NCI-H1694 treated with DMSO at 0.1 percent for 48 hours (cell line): ENCODE data around the gene TTLL5.

Source experiments
- DNase-seq: peaks from one replicate; lab custom pipeline; 2025; lab: John Stamatoyannopoulos, UW

Gene TTLL5

DNA sequence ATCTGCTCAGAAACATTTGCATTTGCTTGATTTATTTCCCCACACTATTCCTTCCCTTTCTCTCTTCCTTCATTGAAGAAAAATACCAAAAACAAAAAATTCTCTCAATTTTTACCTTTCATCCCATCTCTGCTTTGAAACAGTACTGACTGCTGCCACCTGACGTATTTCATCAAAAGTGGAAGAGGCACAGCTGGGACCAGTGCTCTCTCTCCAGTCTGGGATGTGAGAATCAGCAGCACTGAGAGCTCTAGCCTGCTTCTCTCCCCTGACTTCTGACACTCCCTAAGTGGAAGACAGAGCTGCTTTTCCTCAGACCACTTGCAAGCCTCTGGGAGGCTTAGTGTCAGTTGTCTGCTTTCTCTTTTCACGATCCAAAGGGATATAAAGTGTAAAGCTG lies 36.9 kb downstream of the TTLL5 start:
- no peak for DNase-seq

DNA sequence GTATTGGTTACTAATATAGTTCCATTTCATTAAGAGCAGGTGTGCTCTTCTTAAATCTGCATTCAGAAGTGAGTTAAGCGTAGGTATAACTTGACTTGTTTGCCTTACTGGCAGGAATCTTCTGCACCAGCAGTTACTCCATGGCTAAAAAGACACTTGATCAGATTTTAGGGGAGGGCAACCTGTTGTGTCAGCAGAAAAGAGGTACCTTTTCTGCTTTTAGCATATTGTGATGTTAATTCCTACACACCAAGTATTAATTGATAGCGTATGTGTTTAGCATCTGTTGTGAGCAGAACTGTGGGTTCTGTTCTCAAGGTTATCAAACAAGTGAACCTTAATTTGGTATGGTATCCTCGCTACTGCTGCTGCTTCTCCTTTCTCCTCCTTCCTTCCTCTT lies 38.3 kb downstream of the TTLL5 start:
- DNase-seq: no peak

DNA sequence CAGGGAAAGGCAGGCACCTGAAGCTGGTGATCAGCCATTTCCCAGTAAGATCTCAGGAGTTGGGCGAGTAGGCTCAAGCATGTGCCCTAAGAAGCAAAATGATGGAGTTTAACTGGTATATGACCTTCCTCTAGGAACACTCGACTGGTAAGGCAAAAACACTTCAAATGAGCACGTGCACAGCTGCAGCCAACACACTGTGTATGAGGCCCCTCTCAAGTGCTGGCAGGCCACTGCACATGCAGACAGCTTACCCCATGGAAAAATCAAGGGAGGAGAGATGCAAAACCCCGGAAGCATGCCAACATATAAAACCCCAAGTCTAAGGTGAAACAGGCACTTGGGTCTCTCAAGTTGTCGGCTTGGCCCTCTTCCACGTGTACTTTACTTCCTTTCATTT lies 39.2 kb downstream of the TTLL5 start:
- no peak for DNase-seq

DNA sequence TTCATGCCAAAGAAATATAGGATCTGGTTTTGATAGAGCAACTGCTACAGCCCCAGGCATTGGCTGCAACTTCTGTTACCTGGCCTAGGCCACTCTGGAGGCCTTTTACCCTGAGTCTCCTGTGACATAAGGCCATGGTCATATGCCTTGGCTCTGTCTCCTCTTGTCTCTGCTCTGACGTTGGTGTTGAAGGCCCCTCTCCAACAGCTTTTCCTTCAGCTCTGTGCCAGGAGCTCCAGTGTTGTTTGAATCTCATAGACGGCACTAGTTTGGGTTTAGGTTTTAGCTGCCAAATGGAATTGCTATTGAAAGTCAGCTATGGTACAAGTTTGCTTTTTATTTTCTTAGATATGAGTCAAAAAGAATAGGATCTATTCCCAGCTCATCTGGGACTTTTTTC lies 41.1 kb downstream of the TTLL5 start:
- no peak for DNase-seq

DNA sequence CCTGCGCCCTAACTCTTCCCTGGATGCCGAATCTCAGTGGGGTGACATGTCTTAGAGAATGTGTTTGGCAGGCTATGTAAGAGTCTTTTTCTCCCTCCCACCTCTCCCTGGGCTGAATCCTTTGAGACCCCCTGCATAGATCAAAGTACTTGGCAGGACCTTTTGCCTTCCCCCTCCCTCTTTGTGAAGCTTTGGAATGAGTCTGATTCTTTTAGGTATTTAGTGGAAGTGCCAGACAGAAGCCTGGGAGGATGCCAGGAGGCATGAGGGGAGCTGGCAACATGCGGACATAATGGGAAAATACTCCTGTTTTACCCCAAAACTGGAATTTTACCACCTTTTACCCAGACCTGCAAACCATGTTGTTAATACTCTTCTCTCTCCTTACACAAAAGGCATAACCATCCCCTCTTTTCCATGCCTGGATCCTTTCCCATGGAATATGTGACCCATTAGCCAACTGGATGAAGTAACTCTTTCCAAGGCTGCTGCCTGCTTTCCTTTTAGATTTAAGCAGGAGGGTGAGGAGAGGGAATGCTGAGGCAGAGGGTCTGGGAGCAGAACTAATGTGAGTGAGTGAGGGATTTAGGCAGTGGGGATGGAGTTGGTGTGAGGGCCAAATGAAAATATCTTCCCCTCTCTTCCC lies 41.7 kb downstream of the TTLL5 start:
- DNase-seq: no peak

DNA sequence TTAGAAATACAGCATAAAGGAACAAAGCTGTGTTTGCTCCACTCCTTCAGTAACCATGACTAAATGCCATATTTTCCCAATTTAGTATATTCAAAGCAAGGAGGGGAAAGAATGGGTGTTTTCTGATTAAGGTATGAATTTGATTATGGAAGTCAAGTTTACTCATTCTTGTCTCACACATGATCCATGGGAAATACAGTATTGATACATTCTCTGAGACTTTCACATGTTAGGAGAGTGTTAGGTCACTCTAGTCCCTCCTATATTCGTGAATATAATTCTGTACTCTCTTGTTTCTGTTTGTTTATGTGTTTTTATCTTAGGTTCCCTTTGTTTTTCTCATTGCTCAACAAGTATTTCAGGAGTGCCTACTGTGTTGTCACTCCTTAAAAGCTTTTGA lies 42.4 kb downstream of the TTLL5 start:
- DNase-seq: no peak

DNA sequence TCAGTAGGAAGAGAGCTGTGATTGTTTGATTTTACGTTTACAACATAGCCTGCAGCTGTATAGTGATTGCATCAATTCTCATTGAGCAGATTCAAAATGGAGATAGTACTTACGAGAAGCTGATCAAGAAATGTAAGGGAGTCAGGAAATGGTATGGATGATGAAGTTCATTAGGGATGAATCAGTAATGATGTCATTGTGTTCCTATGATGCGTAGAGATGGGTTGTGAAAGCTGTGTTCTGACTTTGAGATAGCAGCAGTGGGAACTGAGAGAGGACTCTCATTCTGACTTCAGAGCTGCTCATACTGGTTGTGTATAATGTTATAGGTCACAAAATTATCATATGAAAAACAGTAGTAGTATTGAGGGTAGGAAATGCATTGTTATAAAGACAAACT lies 44.0 kb downstream of the TTLL5 start:
- DNase-seq: no peak

DNA sequence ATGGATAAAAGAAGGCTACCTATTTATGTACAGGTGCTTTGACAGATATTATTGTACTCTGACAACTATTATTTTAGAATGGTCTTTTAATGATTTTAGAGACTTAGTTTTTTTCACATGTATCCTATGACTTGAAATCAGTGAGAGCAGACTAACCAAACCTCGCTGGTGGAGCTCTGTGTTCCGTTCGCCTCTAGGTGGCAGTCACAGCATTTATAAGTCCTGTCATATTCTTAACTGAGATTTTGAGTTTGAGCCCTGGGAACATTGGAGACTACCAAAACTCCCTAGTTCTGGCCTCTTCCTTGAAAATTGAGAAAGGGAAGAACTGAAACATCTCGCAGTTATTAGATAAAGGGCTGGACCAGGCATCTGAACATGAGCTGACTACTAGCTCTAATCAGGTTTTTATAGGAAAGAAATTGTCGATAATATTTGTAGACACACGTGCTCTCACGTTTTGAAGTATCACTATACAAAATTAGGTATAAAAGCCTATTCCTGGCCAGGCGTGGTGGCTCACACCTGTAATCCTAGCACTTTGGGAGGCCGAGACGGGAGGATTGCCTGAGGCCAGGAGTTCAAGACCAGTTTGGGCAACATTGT lies 48.3 kb downstream of the TTLL5 start:
- DNase-seq: peak; percentile 91

DNA sequence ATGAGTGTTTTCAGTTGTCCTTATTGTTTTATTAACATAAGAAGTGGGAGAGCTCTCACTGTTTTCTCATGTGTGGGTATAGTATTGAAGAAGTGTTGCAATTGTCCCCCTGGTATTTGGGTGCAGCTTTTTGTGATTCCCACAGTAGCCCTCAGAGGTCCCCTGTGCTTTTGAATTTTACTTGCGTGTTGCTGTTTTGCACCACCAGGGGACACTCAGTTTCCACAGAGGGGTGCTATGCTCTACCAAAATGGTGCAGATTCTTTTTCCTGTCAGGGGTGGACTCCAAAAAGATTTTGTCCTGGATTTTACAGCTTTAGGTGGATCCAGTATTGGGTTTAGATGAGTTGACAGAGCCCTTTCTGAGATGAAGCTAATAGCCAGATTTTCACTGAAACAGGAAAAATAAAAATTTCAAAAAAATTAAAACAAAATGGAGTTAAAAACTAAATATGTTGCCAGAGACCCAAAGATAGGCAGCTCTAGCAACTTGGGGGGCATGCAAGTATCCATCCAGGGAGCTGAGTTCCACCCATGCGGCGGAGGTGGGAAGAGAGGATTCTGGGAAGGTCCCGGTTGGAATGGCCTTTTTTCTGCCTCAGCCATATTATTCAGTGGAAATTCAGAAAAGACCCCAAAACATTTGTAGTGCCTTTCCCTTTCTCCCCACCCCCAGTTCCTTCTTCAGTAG lies 50.2 kb downstream of the TTLL5 start:
- peak; percentile 62 for DNase-seq

DNA sequence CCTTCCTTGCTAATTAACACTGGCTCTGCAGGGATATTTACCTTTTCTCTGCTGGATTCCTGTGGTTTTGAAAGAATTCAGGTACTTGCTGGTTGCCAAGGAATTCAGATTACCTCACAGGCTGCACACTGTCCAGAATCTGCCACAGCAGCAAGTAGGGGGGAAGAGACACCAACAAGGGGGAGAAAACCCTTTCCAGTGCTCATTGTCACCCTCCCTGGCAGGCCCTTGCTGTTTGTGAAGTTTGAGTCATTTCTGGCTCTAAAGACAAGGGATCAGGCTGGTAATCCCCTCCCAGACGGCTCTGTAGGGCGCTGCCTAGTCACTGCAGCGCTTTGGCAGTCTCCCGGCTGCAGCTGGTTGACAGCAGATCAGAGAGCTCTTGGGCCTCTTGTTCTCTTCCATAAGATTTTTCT lies 50.8 kb downstream of the TTLL5 start:
- no peak for DNase-seq

DNA sequence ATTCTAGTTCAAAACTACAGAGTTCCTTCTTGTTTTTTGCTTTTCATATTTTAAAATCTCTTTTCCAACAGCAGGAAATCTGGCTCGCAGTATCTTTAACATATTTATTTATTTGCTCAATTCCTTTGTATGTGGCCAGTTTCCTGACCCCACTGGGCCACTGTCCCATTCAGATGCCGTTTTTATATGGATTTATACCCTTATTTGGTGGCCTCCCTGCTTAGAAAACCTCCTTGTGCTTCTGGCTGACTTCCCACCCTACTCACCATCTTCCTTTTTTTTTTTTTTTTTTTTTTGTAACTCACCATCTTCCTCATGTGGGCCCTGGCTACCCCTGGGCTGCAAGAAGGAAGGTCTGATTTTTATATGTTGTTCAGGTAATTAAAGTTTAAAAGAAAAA lies 53.9 kb downstream of the TTLL5 start:
- no peak for DNase-seq

DNA sequence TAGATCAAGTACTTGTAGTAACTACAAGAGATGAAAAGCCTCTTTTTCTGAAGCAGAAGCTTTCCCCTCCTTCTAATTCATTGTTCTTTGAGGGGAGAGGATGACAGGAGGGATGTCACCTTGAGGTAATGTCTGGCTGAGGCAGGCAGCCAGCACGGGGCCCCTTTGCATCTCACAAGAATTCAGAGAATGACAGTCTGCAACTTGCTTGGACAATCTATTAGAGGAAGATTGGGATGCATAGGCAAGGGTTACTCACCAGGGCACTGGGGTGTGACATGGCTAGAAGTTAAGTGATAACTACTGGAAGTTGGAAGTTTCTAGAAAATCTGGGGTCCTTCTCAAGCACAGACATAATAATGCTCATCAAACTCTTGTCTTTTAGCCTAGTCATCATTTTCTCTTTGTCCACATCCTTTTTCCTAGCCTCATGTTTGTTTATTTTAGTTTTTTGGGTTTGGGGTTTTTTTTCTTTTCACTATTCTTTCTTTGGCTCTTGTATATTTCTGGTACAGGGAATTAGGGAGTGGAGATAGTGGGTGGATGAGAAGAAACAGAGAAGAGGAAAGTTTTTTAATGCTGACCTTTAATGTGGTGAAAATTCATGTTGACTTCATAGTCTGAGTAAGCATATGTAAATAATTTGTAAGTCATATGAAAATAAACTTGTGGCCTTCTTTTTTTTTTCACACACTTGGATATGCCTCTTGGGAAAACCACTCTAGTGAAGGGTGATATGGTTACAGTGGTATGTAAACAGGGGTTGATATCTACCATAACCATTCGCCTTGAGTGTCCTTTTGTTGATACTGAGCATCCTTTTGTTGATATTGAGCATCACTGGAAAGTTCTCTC lies 55.1 kb downstream of the TTLL5 start:
- DNase-seq: no peak

DNA sequence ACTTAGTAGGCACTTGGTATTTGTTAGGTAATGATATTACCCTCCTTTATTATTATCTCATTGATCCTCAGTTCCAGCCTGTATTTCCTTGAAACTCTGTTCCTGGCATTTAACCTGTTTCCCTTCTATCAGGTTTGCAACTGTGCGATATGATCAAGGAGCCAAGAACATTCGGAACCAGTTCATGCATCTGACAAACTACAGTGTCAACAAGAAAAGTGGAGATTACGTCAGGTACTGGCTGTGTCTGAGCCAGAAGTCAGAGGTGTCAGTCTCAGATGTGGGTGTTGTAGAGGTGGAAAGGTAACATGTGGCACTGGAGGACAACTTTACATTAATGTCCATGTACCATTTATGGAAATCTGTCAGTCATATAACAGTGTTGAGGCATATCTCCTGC lies 56.7 kb downstream of the TTLL5 start:
- DNase-seq: no peak

DNA sequence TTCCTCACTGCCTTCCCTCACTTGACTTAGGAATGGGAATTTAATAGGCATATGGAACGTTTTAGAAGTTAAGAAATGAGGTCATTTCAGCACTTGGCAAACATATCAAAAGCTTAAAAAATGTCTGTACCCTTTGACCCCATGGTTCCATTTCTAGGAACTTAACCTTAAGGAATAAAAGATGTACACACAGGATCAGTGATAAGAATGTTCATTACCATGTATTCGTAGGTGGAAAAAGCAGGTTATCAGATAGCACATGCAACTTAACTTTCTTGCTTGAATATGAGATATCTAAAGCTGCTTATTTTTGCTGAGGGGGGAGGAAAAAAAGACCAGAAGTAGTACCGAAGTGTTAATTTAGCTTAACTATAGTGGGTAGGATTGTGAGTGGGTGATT lies 57.2 kb downstream of the TTLL5 start:
- no peak for DNase-seq

DNA sequence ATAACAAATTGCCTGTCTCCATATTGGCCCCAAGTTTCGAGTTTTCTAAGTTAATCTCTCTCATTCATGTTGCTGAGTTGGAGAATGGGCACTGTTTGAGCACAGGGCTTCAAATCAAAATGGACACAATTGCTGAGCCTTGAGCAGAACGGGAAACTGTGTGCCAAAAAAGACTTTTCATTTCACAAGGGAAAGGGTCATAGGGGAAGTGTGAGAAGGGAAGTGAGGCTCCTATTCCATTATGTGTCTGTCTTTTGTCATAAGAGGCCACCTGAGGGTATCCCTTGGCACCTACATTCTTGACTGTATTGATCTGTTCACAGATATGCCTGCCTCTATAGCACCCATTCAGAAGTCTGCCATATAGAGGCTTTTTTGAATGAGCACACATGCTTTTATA lies 59.1 kb downstream of the TTLL5 start:
- no peak for DNase-seq

DNA sequence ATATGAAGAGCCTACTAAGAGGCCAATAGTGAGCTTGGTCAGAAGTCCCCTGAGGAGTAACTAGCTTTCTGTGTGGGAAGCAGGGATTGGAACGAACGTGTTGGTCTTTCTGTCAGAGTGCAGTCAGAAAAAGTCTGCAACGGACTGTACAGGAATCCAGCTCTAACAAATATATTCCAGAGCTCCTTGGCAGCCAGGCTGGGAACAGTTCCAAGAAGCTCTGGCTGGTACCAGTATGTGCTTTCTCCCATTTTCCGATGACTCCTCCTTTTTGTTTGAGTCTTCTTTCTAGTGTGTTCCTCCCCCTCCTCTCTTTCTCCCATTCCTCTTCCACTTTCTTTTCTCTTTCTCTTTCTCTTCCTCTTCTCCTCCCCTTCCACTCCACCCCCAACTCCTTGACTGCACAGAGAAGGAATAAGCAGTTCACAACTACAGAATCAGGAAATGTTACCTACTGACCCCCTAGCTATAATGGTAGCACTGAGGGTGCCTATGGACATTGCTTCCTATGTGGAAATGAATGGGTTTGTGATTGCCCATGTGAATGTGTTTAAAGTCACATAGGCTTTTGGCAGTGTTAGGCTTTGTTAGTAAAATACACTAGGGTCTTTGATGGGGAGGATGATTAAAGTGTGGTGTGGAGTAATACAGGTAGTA lies 59.9 kb downstream of the TTLL5 start:
- no peak for DNase-seq

DNA sequence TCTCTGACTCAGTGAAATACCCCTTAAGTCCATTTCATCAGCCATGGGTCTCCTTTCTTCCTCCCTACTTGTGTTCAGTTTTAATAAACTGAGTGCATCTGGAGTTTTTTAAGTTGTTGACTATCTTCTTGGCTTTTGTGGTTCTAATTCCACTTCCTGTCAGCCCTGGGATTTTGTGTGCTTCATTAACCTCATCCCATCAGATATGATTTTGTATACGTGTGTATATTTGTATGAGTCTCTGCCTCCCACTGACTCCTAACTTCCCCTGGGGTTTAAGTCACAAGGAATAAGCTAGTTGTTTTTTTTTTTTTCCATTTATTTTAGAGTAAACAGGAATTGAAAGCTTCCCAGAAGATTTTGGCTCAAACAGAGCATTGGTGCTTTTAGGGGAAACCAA lies 62.7 kb downstream of the TTLL5 start:
- no peak for DNase-seq

DNA sequence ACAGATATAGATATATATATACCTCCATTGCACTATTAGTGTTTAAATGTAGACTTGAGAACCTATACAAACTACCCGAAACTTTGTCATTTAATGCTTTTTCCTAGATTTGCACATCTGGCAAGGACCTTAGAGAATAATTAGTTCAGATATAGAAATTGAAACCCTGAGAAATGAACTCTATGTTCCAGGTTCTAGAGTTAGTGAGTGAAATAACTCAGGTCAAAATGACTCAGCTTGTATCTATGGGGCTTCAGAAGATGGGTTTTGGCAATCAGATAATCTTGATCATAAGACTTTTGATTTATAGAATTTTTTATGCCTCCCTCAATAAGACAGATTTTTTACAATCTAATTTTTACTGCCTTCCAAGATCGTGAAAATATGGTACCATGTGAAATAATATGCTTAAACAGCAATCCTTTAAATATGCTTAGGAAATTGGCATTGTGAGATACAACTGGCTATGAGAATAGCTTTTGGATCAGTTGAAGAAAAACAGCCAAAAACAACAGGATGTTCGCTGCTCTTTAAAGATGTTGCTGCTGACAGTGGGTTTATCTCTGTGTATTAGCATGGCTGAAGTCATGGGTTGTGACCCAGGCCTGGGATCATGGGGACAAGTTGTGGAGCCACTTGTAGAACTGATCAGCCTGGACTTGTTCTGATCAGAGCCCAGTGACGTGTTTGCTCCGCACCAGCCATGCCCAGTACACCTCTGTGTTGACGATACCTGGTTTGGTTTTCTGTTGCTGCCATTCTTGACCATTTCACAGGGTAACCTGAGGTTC lies 63.6 kb downstream of the TTLL5 start:
- no peak for DNase-seq

DNA sequence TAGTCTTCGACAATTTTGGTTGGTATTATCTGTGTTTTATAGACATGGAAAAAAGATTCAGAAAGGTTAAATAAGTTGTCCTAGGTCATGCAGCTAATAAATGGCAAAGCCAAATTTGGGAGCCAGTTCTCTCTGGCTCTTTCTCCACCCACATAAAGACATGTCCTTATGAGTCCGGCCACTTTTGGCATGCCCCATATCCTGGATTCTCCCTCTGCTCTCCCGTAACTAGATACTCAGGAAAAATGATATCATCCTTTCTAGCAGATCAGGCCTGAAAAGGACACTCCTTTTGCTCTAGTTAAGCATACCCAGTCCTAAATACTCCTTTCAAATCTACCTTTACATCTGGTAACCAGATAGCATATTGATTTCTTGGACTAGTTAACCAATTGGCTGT lies 64.4 kb downstream of the TTLL5 start:
- DNase-seq: no peak

DNA sequence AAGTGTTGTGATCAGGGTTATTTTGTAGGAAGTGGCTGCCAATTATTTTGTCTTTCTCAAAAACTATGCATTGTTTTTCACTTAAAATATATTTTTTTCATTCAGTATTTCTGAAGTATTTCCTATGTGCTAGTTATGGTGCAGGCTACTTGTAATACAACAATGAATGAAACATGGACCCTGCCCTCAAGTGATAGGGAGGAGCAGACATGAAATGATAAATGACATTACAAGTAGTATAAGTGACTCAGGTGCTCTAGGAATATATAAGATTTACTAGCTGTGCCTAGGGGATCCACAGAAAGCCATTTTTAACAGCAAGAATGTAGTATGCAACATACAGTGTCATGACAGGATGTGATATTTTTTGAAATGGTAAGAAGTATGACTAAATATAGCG lies 65.3 kb downstream of the TTLL5 start:
- DNase-seq: no peak

DNA sequence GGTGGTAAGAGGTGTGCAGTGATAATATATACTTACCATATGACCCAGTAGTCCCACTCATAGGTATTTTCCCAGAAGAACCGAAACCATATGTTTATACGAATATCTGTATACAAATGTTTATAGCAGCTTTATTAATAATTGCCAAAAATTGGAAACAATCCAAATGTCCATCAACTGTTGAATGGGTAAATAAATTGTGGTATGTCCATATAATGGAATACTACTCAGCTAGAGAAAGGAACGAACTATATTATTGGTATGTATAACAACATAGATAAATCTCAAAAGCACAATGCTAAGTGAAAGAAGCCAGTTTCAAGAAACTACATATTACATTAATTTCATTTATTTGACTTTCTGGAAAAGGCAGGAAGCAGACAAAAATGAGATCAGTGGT lies 66.1 kb downstream of the TTLL5 start:
- no peak for DNase-seq
